GM12878 (cell line): ENCODE measurements around the gene ARHGDIA. TPM values are rescaled to one million over a fixed set of nuclear protein-coding genes. Genes with fewer than 3 reads are reported as not detected.
A peak's percentile ranks its signal among the peaks of the same experiment; 100 is the strongest.
"Not testable (repeated sequence)": the region's sequence is repeated elsewhere in the genome, so short reads cannot be mapped to it uniquely, and the experiment has no call there.

Experiments
- ATAC-seq: fragments of 200-7000 bp; cut with Tn5 transposase; 3 replicates; pipeline ENCODE4 v1.9.1; 2020; ENCODE audit warnings: mild to moderate bottlenecking, moderate library complexity
- BruUV-seq: library from RNA; stranded (reverse); fragments of 400-500 nt; replicated peaks from 2 replicates; lab custom pipeline; 2021; lab: Mats Ljungman, UMichigan
- CTCF ChIA-PET: fragments of 300-600 bp; sonication (Branson Sonifier 250); formaldehyde crosslinking; extraction: SDS; loops from one replicate; lab custom pipeline; 2021; ENCODE audit warnings: inconsistent platforms; lab: Yijun Ruan, JAX
- POLR2A ChIA-PET: fragments of 350-600 bp; formaldehyde crosslinking; extraction: SDS; loops from one replicate; lab custom pipeline; 2021; ENCODE audit warnings: inconsistent platforms; lab: Charles Lee
- RAD21 ChIA-PET: fragments of 300-600 bp; sonication (Branson Sonifier 250); formaldehyde crosslinking; loops from one replicate; lab custom pipeline; 2023; ENCODE audit warnings: antibody characterized with exemption; ENCODE audit not compliant: unreplicated experiment; lab: Charles Lee
- SMC1A ChIA-PET: fragments of 300-600 bp; sonication (Branson Sonifier 250); formaldehyde crosslinking; loops from one replicate; lab custom pipeline; 2023; ENCODE audit not compliant: unreplicated experiment, uncharacterized antibody; lab: Charles Lee
- DNase-seq: peaks from one replicate; pipeline ENCODE4 v3.0.0-alpha.2; 2011; ENCODE audit warnings: low read depth, low spot score
- FAIRE-seq: peaks from 3 replicates; lab custom pipeline; 2011; peaks lifted over from hg19 to GRCh38; lab: Jason Lieb, UNC
- H2AFZ ChIP-seq: 2 replicates; pipeline ENCODE4 v1.6.0; 2011; ENCODE audit warnings: low read depth, low read length, control low read depth; ENCODE audit not compliant: control insufficient read depth
- H3K27ac ChIP-seq: 2 replicates; pipeline ENCODE4 v1.5.1; 2011; ENCODE audit warnings: control low read depth; ENCODE audit not compliant: control insufficient read depth, insufficient read depth
- H3K27me3 ChIP-seq, 2 experiments: replicated peaks in 1 of 2; 2 replicates each; pipeline versions ENCODE4 v1.6.0 to v1.6.1; 2011; ENCODE audit warnings: low read length in 1 of 2; ENCODE audit not compliant: control insufficient read depth in 2 of 2, insufficient read depth in 2 of 2
- H3K36me3 ChIP-seq, 2 experiments: 2 replicates each; pipeline ENCODE4 v1.5.1; 2011; ENCODE audit warnings: low read length in 1 of 2; ENCODE audit not compliant: control insufficient read depth in 2 of 2, insufficient read depth in 2 of 2
- H3K4me1 ChIP-seq: 2 replicates; pipeline ENCODE4 v1.6.1; 2011; ENCODE audit warnings: mild to moderate bottlenecking, low read length, moderate library complexity, mixed read lengths; ENCODE audit not compliant: control insufficient read depth, insufficient read depth
- H3K4me2 ChIP-seq: 2 replicates; pipeline ENCODE4 v1.6.0; 2011; ENCODE audit warnings: control low read depth; ENCODE audit not compliant: control insufficient read depth, insufficient read depth
- H3K4me3 ChIP-seq: fragments of 200-600 bp; sonication (generic); 2 replicates; pipeline ENCODE4 v1.5.1; 2016
- H3K79me2 ChIP-seq: 2 replicates; pipeline ENCODE4 v1.6.0; 2011; ENCODE audit warnings: low read length; ENCODE audit not compliant: control insufficient read depth, insufficient read depth
- H3K9ac ChIP-seq: 2 replicates; pipeline ENCODE4 v1.8.0; 2011; ENCODE audit warnings: low read length, control low read depth, mixed read lengths; ENCODE audit not compliant: control insufficient read depth, insufficient read depth
- H3K9me3 ChIP-seq: replicated peaks from 3 replicates; pipeline ENCODE4 v1.5.1; 2011; ENCODE audit warnings: mild to moderate bottlenecking, low read length; ENCODE audit not compliant: control insufficient read depth, insufficient read depth
- H4K20me1 ChIP-seq: 2 replicates; pipeline ENCODE4 v1.6.0; 2011; ENCODE audit not compliant: control insufficient read depth, insufficient read depth
- JUNB ChIP-seq: IDR thresholded peaks from 2 replicates; pipeline ENCODE4 v1.6.1; 2016; ENCODE audit warnings: antibody characterized with exemption, mild to moderate bottlenecking
- RUNX3 ChIP-seq: IDR thresholded peaks from 2 replicates; pipeline ENCODE4 v1.6.1; 2012; ENCODE audit warnings: low read length, inconsistent platforms
- WGBS: methylation state at CpG from one replicate; pipeline ENCODE4 v1.1.6; 2016; ENCODE audit warnings: low lambda C conversion rate; ENCODE audit not compliant: insufficient replicate concordance, insufficient coverage; ENCODE audit errors: missing lambda C conversion rate; 5-methylcytosine and 5-hydroxymethylcytosine counted together
- in situ Hi-C: fragments of 300-500 bp; cut with MboI; formaldehyde crosslinking; loops from 9 replicates; pipeline ENCODE4 v1.14.3; 2018; ENCODE audit warnings: mixed read lengths
- intact Hi-C: fragments of 100-400 bp; cut with micrococcal nuclease; formaldehyde crosslinking; loops from one replicate; pipeline ENCODE4 v1.14.2; 2022; ENCODE audit not compliant: unreplicated experiment
- polyA plus RNA-seq, 11 experiments: library from polyadenylated mRNA; depleted of rRNA in 4 of 11; unstranded in 6 of 11; stranded (reverse) in 5 of 11; fragments of >200 nt; fragmentation: Nextera tagmentation in 4 of 11; fragmentation: Illumina TruSeq in 1 of 11; extraction: Ambion mirVana in 4 of 11; extraction: Trizol in 1 of 11; gene quantifications; 1 replicate in 1 of 11; 2 replicates in 10 of 11; pipeline versions ENCODE4 v1.2.1 to v1.2.3, GENCODE V29; 2011 to 2016; ENCODE audit warnings: inconsistent platforms in 2 of 11, missing spikeins in 2 of 11, low read depth in 1 of 11
- total RNA-seq, 4 experiments: library from RNA; depleted of rRNA in 3 of 4; stranded (reverse); fragments of >200 nt in 3 of 4; fragmentation: Illumina TruSeq in 1 of 4; extraction: Trizol in 1 of 4; gene quantifications; 2 replicates each; pipeline versions ENCODE4 v1.2.1 to v1.2.3, GENCODE V29; 2013 to 2021

Gene ARHGDIA
- total and polyA plus RNA-seq, 10 of the 15 experiments (the other 5 are each of a cell fraction or from before 2014, with no cell fraction given), result 17.9 to 552 (median 169) TPM

- Histone ChIP-seq H3K36me3 (peaks cover 8 to 23% of the 10 kb centered on the region in 2 experiments; a peak in 3 of 4 replicates), H3K79me2 (peaks cover 34% of the 10 kb centered on the region), H3K9ac (no peak overlapping the region), H3K4me1 (peaks cover 11% of the 10 kb centered on the region), H3K4me3 (no peak overlapping the region), H2AFZ (no peak overlapping the region), H3K27ac (no peak overlapping the region), H3K9me3 (no peaks in the 10 kb centered on the region), H3K4me2 (no peak overlapping the region), H3K27me3 (no peaks in the 10 kb centered on the region), H4K20me1 (no peaks in the 10 kb centered on the region)
- WGBS, result 74% methylated on average over 15 of the region's 15 CpGs
- intact Hi-C loops, result no loop called here
- POLR2A ChIA-PET, result interaction anchor here (0.5 kb wide), 1 partner anchor 47 kb away, joined by 5 read pairs; no protein-coding TSS in a partner anchor
- CTCF ChIA-PET, result interaction anchor here (0.6 kb wide), 1 partner anchor 25 kb away, joined by 3 read pairs; no protein-coding TSS in a partner anchor
- in situ Hi-C loops, result no loop called here
- ATAC-seq, result no peak
- no TSS peak for BruUV-seq
- RAD21 ChIA-PET, result no interaction called here
- peak; percentile 31 for FAIRE-seq
- TF ChIP-seq RUNX3 (peak; percentile 6; the same call in 1 of the 2 replicates), JUNB (no peak)
- SMC1A ChIA-PET, result no interaction called here
- DNase-seq, result no peak
Measured at GRCh38 chr17:81918832-81919545, 47.9 kb upstream of the ARHGDIA start.

- POLR2A ChIA-PET, H3K27ac ChIP-seq, SMC1A ChIA-PET, H2AFZ ChIP-seq, H3K4me2 ChIP-seq, in situ Hi-C loops, H3K4me3 ChIP-seq, RAD21 ChIA-PET, H3K9me3 ChIP-seq, intact Hi-C loops, H3K4me1 ChIP-seq, DNase-seq, FAIRE-seq, H4K20me1 ChIP-seq, H3K27me3 ChIP-seq, BruUV-seq, CTCF ChIA-PET: not testable (repeated sequence)
- Histone ChIP-seq H3K36me3 (peaks cover 11 to 30% of the 10 kb centered on the region in 2 experiments), H3K9ac (0 out of 2 replicates have a peak overlapping the region, but pooled peaks have one; percentile 35), H3K79me2 (peaks cover 27% of the 10 kb centered on the region)
- 43% methylated on average over 9 of the region's 9 CpGs for WGBS
- ATAC-seq, result peak; percentile 56
Measured at GRCh38 chr17:81918333-81918669, 47.2 kb upstream of the ARHGDIA start.
